NT2/D1 (cell line): ENCODE measurements around the gene SCAP.

Experiments
- SUZ12 ChIP-seq: IDR thresholded peaks from 2 replicates; pipeline ENCODE4 v1.6.1; 2011; ENCODE audit not compliant: insufficient read length, insufficient read depth; ENCODE audit errors: extremely low read depth
- YY1 ChIP-seq: IDR thresholded peaks from 2 replicates; pipeline ENCODE4 v1.6.1; 2011; ENCODE audit not compliant: insufficient read length, insufficient read depth
- ZNF274 ChIP-seq: IDR thresholded peaks from 2 replicates; pipeline ENCODE4 v1.6.1; 2011; ENCODE audit warnings: mild to moderate bottlenecking, low read depth, low read length

- TF ChIP-seq SUZ12 (no peak), ZNF274 (no peak), YY1 (no peak)
Measured at GRCh38 chr3:47476644-47477199, 981 bp upstream of the SCAP start.
